GM21381 (cell line): ENCODE data around the gene TBCD.

Experiments
- ATAC-seq: cut with Tn5 transposase; IDR thresholded peaks from one replicate; pipeline ENCODE4 v1.9.1; 2021; ENCODE audit warnings: mild to moderate bottlenecking, moderate library complexity; ENCODE audit not compliant: unreplicated experiment

Gene TBCD

GRCh38 chr17:82848022-82848592 lies 96.2 kb downstream of the TBCD start:
- no peak for ATAC-seq

GRCh38 chr17:82849076-82849945 lies 97.4 kb downstream of the TBCD start:
- no peak for ATAC-seq

GRCh38 chr17:82851381-82851780 lies 99.5 kb downstream of the TBCD start:
- ATAC-seq, result no peak

GRCh38 chr17:82854226-82854625 lies 102.4 kb downstream of the TBCD start:
- ATAC-seq, result no peak

GRCh38 chr17:82856361-82856760 lies 104.5 kb downstream of the TBCD start:
- no peak for ATAC-seq

GRCh38 chr17:82858376-82859126 lies 106.7 kb downstream of the TBCD start:
- no peak for ATAC-seq

GRCh38 chr17:82859431-82860403 lies 107.9 kb downstream of the TBCD start:
- no peak for ATAC-seq

GRCh38 chr17:82860606-82861392 lies 108.9 kb downstream of the TBCD start:
- ATAC-seq, result no peak

GRCh38 chr17:82861393-82861775 lies 109.5 kb downstream of the TBCD start:
- no peak for ATAC-seq

GRCh38 chr17:82862191-82862590 lies 110.3 kb downstream of the TBCD start:
- ATAC-seq, result no peak

- ATAC-seq, result no peak
Measured at GRCh38 chr17:82862737-82863382, 111.0 kb downstream of the TBCD start.

GRCh38 chr17:82863383-82863940 lies 111.6 kb downstream of the TBCD start:
- ATAC-seq, result no peak

GRCh38 chr17:82863941-82864712 lies 112.3 kb downstream of the TBCD start:
- peak; percentile 75 for ATAC-seq

- no peak for ATAC-seq
Measured at GRCh38 chr17:82864713-82865248, 112.9 kb downstream of the TBCD start.

GRCh38 chr17:82865274-82865673 lies 113.4 kb downstream of the TBCD start:
- ATAC-seq, result no peak

GRCh38 chr17:82865774-82866395 lies 114.0 kb downstream of the TBCD start:
- no peak for ATAC-seq

GRCh38 chr17:82866590-82867191 lies 114.8 kb downstream of the TBCD start:
- ATAC-seq, result no peak
